Measurements from ENCODE around the gene FAU. TPM values are rescaled to one million over a fixed set of nuclear protein-coding genes. Genes with fewer than 3 reads are reported as not detected.

The FAU gene
- total and polyA plus RNA-seq, 9 of the 15 experiments (the other 6 are each of a cell fraction or from before 2014, with no cell fraction given), result 433 to 1,827 (median 942) TPM

DNA sequence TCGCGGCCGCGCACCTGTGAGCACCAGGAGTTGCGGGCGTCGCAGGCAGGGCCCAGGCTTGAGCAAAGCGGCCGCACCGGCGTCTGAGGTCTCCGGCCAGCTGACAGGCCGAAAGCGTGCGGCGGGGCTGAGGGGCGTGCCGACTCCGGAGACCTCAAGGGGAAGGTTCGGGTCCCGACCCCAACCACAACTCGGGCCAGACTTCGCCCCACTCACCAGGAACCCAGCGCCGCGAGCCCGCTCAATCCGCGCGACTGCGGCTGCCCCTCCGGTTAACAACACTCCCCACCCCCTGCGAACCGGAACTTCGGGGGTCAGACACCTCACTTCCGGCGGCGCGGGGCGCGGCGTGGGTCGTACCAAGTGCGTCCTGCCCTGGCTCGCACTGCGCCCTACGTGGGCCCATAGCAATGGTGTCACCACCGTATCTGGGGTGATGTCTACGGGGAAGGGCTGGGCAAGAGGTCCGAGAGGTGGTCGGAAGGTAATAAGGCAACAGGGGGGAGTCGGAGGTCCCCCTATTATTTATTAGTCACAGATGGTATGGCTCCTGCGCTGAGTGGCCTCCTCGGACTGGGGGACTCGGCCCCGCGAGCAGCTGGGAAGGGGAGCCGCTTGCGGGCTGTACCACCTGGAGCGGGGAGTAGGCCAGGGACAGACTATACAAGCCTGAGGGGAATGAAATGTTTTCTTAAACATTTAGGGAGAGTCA is 12.5 kb upstream of the FAU start, which contains the start of gene SYVN1 (continued):
- TF ChIP-seq TFAP4 (CRISPR knock-in tag; IDR thresholded peaks at IDR 0.05; ENCODE audit: borderline replicate concordance), result peak; percentile 94
- peak; percentile 82 for TF ChIP-seq MECOM (CRISPR knock-in tag; IDR thresholded peaks at IDR 0.05)
- peak; percentile 68 for TF ChIP-seq ELF1 (tag; IDR thresholded peaks at IDR 0.05)
- TF ChIP-seq ZNF41 (CRISPR knock-in tag; conservative IDR thresholded peaks at IDR 0.05), result 0 out of 2 replicates have a peak, but pooled peaks have one; percentile 24
- TF ChIP-seq RBBP5 (IDR thresholded peaks at IDR 0.05; ENCODE audit: borderline replicate concordance, insufficient read depth, low read length, poor library complexity, severe bottlenecking), result peak; percentile 87
- TF ChIP-seq FOXK1 (CRISPR knock-in tag; IDR thresholded peaks at IDR 0.05; ENCODE audit: borderline replicate concordance), result no peak

- Histone ChIP-seq H3K4me1 (replicated peaks in 1 of 2; ENCODE audit: control insufficient read depth in 2 of 2, insufficient read depth in 2 of 2, low read length in 2 of 2) (peaks cover 21 to 49% of the 10 kb centered on the region in 2 experiments; a peak in 4 of 5 replicates), H3K9me3 (replicated peaks; ENCODE audit: control insufficient read depth, insufficient read depth, low read depth, low read length) (no peaks in the 10 kb centered on the region), H3K9me1 (ENCODE audit: control insufficient read depth, insufficient read depth, low read length) (peaks cover 4% of the 10 kb centered on the region), H3K9ac (ENCODE audit: insufficient read depth in 1 of 2, low read depth in 2 of 2, low read length in 2 of 2) (peak overlapping the region; percentile 98 to 99), H3K27me3 (ENCODE audit: control insufficient read depth in 2 of 2, insufficient read depth in 2 of 2, low read length in 2 of 2) (no peaks in the 10 kb centered on the region; a peak in 1 of 5 replicates), H4K20me1 (replicated peaks; ENCODE audit: control insufficient read depth, insufficient read depth, low read length) (peaks cover 8% of the 10 kb centered on the region; the same call in 1 of the 2 replicates), H2AFZ (ENCODE audit: low read depth, low read length) (peak overlapping the region; percentile 94; the same call in 1 of the 2 replicates), H3K27ac (ENCODE audit: extremely low read depth, low read depth, low read length) (peak overlapping the region; percentile 98), H3K36me3 (ENCODE audit: control insufficient read depth, insufficient read depth, low read length) (peaks cover 43% of the 10 kb centered on the region), H3K4me2 (ENCODE audit: insufficient read depth, low read length) (peak overlapping the region; percentile 98), H3K4me3 (peak overlapping the region; percentile 96), H3K79me2 (ENCODE audit: control insufficient read depth, insufficient read depth, low read length) (peaks cover 41% of the 10 kb centered on the region)
- CTCF ChIA-PET (ENCODE audit: low intra/inter-chr PET ratio), result no interaction called here
- BruUV-seq (replicated peaks), result no TSS peak
- POLR2A ChIA-PET, result interaction anchor here (0.7 to 8.4 kb wide), 10 partner anchors 13 to 365 kb away, joined by 3 to 182 read pairs (median 14); partner anchors contain the start of genes CAPN1, FAU, MALAT1 and MRPL49
- WGBS (ENCODE audit: insufficient coverage, low coverage, missing lambda C conversion rate), result under 1% methylated on average over 20 of the region's 20 CpGs
- intact Hi-C loops (cut with micrococcal nuclease) (loop anchor here (2.0 kb wide), 2 partner anchors 35 to 47 kb away; partner anchors contain the start of gene CAPN1), in situ Hi-C loops (cut with MboI) (no loop called here)
- FAIRE-seq (peak; percentile 6), DNase-seq (ENCODE audit: extremely low read depth in 1 of 4, low spot score in 3 of 4) (no peak), ATAC-seq (no peak)
- TF ChIP-seq MBD2 (IDR thresholded peaks at IDR 0.05; ENCODE audit: borderline replicate concordance, low read depth) (no peak), ZNF224 (CRISPR knock-in tag; IDR thresholded peaks at IDR 0.05) (0 out of 2 replicates have a peak, but pooled peaks have one; percentile 13), CEBPG (CRISPR knock-in tag; IDR thresholded peaks at IDR 0.05) (peak; percentile 18; the same call in 1 of the 2 replicates), CEBPG (tag; conservative IDR thresholded peaks at IDR 0.05 in 1 of 2, IDR thresholded peaks at IDR 0.05 in 1 of 2) (no peak), YBX1 (IDR thresholded peaks at IDR 0.05) (no peak), KAT7 (CRISPR knock-in tag; IDR thresholded peaks at IDR 0.05; ENCODE audit: borderline replicate concordance) (0 out of 2 replicates have a peak, but pooled peaks have one; percentile 8), STAT5B (CRISPR knock-in tag; IDR thresholded peaks at IDR 0.05) (no peak), CHD1 (IDR thresholded peaks at IDR 0.05; ENCODE audit: low read length) (peak; percentile 55), ZBTB26 (CRISPR knock-in tag; IDR thresholded peaks at IDR 0.05) (no peak), PHB (CRISPR knock-in tag; IDR thresholded peaks at IDR 0.05) (no peak)
- TF ChIP-seq, protein P1, sequence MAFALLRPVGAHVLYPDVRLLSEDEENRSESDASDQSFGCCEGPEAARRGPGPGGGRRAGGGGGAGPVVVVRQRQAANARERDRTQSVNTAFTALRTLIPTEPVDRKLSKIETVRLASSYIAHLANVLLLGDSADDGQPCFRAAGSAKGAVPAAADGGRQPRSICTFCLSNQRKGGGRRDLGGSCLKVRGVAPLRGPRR (CRISPR knock-in tag; IDR thresholded peaks at IDR 0.05), result 0 out of 2 replicates have a peak, but pooled peaks have one; percentile 56
Observed at GRCh38 chr11:65133724-65134123, 11.8 kb upstream of the FAU start.
